HG03469 (cell line): Measurements from ENCODE around the gene CIPC.

Experiments
- ATAC-seq: cut with Tn5 transposase; IDR thresholded peaks from one replicate; pipeline ENCODE4 v1.9.1; 2021; ENCODE audit warnings: mild to moderate bottlenecking, moderate library complexity, moderate number of reproducible peaks; ENCODE audit not compliant: unreplicated experiment

CIPC gene

DNA sequence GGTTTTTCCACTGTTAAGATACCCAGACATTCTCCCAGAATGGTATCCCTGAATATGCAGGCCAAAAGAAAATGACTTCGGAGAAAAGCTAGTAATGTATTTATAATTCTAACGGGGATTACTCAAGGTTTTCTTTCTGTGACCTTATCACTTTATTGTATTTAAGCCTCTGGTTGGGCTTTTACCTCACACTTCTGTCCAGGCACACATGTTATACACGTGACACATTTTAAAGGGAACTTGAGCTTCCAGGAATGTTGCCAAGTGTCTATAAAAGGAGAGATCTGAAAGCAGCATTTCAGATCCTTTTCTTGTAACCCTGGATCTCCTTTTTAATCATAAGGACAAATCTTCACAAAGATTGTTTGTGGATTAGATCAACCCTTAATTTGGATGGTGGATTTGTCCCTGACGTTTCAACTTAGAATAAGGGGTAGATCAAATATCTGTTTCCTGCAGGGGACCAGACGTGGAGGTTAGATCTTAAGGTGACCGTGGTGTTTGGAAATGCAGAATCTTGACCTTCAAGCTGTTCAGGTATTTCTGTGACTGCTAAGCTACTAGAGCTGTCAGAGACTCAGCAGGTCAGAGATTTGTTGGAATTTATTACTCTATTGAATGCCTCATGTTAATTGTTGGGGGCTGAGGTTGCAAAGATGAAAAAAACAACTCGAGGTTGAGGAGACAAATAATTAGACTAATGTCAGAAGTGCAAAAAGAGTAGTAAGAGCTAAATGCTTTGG is 1.5 kb downstream of the CIPC start:
- ATAC-seq, result no peak

DNA sequence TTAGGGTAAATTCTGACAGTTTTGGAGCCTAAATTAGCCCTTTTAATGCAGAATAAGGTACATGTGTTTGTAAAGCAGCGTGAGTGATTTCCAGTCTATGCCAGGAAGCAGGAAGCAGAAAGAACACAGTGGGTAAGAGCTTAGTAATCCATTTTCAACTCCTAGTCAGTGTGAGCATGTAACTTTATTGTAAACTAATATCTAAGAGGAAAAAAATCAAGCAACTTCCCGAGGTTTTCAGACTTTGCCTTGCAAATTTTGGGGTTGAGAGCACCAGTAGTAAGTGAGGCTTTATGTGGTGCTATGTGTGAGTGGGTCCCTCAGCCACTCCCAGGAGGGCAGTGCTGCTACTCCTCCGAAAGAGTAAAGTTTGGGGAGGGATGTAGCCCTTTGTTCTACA is 2.9 kb downstream of the CIPC start:
- no peak for ATAC-seq

DNA sequence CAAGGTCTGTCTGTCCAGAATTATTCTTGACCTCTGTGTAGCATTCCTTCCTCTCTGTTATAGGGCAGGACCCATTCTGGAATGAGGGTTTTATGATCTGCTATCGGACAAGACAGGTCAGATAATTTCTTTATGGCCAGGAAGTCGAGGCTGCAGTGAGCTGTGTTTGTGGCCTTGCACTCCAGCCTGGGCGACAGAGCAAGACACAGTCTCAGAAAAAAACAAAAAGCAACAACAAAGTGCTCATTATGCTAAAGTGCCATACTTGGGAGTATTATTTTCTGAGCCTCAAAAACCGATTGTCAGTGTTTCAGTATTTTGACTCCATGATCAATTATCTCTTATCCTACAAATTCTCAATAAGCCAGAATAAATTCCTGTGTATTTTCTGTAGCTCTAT is 4.1 kb downstream of the CIPC start:
- ATAC-seq, result no peak

DNA sequence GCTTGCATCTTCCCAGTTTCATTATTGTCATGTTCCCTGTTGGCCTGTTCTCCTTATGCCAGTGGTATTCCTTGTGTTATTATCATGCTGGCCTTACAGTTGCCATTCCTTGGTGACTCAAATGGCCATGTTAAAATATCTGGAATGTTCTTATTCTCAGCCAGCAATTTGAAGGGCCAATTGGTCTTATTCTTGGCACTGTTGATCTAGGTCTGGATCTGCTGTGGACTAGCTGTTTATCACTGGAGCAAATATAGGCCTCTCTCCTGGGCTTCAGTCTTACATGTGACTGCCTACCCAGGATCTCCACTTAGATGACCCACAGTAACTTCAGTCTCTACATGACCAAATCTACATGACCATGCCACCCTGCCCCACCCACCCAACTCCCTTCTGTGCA is 5.4 kb downstream of the CIPC start:
- no peak for ATAC-seq

DNA sequence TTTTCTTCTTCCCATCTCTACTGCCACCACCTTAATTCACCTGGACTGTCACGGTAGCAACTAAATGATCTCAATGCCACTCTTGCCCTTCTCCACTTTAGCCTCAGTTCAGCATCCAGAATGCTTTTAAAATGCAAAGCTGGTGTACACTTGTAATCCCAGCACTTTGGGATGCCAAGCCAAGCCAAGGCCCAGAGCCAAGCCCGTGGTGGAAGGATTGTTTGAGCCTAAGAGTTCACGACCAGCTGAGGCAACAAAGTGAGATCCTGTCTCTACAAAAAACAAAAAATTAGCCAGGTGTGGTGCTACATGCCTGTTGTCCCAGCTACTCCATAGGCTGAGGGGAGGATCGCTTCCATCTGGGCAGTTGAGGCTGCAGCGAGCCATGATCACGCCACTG is 5.9 kb downstream of the CIPC start:
- no peak for ATAC-seq

DNA sequence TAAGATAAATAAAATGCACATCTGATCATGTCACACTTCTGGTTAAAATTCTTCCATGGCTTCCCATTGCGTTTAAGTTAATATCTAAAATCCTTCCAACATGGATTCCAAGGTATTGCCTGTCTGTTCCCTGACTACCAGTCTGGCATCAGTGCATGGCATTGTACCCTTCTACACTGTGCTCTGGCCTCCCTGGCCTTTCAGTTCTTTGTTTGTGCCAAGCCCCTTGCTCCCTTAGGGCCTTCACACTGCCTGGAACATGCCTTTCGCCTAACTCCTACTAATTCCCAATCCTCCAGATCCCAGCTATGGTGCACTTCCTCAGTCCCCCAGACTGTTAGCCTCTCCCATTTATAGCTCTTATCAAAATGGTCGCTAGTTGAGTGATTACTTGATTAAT is 6.3 kb downstream of the CIPC start:
- no peak for ATAC-seq

DNA sequence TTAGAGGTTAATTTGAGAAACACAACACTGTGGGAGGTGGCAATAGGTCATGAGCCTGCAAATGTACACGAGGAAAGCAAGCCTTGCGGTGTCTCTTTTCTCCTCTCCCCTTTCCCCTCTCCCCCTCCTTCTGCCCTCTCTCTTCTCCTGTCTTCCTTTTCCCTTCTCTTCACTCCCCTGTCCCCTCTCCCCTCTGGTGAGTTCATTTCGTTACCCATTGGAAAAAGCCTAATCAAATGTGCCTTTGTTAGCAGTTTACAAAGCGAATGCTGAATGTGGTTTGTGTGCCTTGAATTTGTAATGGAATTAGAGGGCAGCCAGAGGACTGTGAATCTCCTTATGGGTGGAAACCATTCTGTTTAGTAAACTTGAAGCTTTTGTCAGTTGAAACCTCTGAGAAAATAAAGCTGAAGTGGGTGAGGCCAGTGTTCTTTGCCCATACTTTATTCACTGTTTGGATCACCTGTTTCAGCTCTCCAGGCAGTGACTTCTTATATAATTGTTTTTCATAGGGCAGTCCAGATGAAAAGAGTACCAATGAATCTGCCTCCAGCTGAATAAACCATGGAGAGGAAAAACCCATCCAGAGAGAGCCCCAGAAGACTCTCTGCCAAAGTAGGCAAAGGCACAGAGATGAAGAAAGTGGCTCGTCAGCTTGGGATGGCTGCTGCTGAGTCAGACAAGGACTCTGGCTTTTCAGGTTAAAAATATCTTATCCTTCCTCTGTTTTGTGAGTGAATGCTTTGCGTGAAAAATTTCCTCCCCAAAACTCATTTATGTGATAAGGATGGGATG is 7.3 kb downstream of the CIPC start:
- ATAC-seq, result no peak

DNA sequence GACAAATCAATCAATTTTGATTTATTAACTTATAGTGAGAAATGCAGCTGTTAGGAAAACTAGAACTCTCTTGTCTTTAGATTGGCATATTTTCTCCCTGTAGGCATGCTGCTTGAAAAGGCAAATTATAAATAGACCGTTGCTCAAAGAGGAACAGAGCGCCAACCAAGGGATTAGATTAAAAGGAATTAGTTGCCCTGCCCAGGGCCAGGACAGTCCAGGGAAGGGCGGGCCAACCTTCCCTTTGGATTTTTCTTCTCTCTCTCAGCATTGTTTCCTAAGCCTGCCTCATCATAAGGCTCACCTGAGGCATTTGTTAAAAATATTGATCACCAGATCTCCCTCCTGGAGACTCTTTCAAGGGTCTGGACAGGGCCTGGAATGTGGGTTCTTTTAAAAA is 8.6 kb downstream of the CIPC start:
- ATAC-seq, result no peak

DNA sequence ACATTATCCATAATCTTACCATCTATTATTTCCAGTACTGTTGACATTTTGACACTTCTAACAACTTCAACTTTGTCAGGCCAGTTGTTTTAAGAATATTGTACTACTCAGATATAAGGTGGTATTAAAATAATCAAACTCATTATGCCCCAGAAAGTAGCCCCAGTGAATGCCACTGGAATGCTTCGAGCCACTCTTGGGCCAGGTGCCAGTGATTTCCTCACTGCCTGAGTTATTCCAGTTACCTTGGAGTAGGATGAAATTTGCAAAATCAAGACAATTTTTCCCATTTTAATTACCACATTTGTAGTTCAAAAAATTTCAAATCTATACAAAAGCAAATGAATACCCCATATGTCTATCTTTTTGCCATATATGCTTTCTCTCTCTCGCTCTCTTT is 9.2 kb downstream of the CIPC start:
- ATAC-seq, result no peak

DNA sequence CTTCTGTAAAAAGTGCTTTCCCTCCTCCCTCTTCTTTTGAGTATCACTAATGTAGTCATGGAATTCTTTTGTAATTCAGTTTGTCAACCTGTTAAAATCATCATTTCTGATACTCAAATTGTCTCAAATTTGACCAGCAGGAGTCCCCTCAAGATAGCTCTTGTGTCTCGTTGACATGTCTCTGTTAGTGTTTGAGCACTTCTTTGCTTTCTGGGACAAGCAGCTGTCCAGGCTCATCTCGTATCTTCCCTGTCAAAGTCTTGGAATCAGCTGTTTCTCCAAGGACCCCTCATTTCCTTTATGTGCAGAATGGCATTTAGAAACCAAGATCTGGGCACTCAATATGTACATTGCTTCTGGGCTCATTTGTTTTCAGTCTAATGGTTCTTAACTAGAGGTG is 10.7 kb downstream of the CIPC start:
- no peak for ATAC-seq

DNA sequence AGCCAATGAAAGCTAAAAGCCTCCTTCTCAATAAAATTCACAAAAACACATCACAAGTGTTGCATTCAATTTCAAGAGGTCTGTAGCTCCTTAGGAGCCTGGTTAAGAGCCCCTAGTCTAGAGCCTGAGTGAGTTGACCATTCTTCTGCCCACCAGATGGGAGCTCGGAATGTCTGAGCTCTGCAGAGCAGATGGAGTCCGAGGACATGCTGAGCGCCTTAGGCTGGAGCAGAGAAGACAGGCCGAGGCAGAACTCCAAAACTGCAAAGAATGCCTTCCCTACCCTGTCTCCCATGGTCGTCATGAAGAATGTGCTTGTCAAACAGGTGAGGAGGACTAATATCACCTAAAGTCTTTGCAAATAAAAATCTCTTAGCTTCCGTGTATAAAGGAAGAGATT is 11.6 kb downstream of the CIPC start:
- ATAC-seq, result no peak

DNA sequence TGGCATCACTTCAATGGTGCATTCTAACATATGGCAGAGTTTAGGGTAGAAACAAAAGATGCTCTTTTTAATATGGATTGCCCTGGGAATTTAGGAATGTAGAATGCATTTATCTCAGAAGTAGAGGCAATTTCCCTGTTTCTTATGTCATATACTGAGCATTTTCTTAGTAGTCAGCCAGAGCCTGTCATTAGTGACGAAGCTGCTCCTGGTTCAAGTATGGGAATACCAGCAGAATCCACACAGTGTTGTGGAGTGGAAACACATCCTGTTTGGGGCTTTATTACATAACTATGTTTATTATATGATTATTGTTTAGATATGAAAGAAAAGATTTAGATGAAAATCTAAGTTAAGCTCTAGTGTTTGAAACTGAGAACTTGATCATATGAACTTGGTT is 12.2 kb downstream of the CIPC start:
- ATAC-seq, result no peak

DNA sequence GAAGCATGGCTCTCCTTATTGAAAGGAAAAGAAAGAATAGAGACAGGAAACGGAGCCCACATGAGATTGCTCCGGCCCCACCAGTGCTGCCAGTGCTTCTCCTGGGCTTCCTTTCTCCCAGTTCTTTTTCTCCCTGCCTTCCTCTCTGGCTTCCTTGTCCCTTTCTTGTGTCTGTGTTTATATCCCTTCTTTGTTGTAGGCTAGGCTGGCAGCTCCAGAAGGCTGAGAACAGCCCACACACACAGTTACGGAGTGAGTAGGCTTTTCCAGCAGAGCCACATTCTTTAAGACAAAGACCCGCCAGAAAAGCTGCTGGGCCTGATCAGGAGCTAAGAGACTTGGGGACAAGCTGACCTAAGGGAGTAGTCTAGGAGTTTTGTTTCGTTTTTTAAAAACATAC is 13.0 kb downstream of the CIPC start:
- no peak for ATAC-seq

DNA sequence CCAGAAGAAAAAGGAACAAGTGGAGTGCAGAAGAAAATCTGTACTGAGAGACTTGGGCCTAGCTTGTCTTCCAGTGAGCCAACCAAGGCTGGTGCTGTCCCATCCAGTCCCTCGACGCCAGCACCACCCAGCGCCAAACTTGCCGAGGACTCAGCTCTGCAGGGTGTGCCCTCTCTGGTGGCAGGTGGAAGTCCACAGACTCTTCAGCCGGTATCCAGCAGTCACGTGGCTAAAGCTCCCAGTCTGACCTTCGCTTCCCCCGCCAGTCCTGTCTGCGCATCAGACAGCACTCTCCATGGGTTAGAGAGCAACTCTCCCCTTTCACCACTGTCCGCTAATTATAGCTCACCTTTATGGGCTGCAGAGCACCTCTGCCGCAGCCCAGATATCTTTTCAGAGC is 15.6 kb downstream of the CIPC start:
- no peak for ATAC-seq

DNA sequence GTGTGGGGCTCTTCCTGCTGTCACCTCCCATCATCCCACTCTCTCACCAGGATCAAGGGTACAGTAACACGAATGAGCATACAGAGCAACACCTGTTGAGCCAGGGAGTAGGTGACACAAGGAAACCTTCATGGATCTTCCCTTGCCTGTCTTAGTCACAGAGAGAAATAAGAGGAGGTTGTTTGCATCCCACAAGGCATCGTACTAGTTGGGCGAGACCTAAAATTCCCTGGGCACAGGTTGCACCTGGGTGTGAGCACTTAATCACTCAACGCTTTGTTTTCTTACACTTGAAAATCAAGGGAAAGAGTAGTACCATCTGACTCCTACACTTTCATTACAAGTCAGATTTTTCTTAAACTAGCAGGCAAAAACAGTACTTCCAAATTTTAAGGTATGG is 16.6 kb downstream of the CIPC start:
- no peak for ATAC-seq

DNA sequence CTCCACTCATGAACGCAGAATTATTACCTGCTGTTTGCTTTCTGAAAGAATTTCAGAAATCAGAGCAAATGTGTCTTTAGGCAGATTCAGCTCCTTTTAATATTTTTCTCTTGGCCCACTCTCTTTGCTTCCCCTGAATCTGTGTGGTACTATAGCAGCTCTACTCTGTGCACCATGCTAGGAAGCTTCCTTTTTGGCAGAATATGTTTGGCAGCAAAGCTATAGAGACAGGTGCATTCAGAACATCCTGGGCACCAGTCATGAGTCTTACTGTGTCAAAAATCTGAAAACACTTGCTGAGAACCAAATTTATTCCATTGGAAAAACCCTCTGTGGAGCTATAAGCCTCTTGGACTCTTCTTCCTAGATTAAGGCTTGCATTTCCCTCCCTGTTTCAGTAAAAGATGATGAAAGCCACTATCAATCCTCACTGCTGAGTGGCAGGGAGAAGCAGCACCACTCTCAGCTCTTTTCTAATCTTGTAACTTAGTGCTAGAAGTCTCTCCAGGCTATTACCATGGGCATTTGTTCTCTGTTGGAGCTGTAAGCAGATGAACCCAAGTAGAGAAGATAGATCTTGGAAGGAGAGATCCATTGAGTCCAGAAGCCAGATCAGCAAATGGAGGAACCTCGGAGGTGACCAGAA is 18.2 kb downstream of the CIPC start:
- no peak for ATAC-seq

DNA sequence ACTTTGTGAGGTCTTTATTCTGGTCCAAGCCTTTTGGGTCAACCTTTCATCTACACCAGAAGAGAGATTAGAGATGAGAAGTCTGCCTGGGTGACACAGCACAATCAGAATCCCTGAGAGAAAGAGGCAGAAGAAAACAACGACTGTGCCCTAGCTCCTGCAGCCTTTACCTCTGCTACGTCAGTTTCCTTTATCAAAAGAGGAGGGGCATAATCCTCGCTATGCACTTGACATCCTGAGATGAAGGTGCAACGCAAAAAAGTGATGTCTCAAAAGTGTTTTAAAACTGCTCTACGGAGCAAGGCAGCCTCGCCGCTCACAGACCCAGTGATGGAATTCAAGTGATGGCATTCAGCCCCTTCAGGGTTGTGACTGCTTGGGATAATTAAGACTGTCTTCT is 21.8 kb downstream of the CIPC start:
- no peak for ATAC-seq

DNA sequence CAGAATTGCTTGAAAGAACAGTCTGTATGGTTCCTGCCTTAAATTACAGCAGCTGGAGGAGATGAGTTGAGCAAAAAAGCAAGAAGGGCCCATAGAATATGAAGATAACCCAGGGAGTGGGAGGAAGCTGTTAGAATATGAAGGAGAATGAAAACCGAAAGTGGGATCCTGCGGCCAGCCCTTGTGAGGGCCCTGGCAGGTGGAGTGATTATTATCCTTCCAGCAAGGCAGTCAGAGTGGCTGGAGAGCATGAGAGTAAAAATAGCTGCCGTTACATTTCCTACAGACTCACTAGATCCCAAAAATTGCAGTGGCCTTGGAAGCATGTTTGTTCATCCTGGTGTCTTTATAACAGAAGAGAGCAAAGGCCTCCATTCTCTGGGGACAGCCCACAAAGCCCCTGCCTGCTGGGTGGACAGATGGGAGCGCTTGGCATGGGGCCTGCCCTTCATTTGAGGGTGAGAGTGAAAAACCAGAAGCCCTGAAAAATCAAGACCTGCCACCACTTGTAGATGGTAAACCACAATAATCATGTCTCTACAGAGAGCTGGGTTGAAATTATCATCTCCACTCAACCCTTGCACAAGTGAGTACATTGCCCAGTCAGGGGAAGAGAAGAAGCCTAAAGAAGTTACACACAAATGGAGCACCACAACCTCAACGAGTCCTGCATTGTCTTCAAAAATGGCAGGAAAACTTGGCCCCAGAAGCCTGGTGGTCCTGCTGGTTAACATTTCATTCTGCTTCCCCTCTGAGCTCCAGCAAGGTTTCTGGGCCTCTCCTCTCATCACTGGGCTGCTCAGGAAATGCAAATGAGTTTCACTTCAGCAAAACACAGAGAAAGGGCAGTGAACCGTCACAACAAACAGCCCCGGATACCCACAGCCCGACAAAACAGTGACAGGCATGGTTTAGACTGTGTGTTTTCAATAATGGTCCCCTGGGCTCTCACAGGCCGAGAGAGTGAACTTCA is 23.0 kb downstream of the CIPC start:
- peak; percentile 52 for ATAC-seq

DNA sequence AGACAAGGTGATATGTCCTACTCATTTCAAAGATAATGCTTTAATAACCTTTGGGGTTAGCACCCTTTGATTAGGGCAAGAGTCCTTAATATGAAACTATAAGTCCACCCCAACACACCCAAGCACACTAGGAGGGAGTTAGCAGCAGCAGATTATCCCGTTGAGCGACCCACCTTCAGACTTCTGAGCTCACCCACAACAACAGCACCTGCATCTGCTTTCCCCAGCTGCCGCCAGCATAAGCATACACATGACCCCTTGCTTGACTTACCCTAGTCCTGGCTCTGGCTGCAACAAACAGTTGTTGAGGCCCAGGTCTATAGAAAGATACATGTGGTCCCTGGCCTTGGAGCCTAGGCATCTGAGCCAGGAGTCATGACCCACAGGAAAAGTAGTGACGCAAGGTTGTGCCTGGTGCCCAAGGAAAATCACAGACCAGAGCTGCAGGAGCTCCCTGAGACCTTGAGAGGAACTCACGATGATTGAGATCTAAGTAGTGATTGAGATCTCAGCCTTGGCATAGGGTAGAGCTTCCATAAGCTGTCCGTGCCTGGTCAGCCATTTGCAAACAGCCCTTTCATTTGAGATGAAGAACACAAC is 24.6 kb downstream of the CIPC start:
- no peak for ATAC-seq
